H4 (cell line): ENCODE measurements around the gene ENOX1. TPM values are rescaled to one million over a fixed set of nuclear protein-coding genes. Genes with fewer than 3 reads are reported as not detected.

ENCODE experiments used
- DNase-seq: peaks from one replicate; pipeline ENCODE4 v3.0.0-alpha.2; 2015; ENCODE audit warnings: low spot score
- total RNA-seq: library from RNA; depleted of rRNA; stranded (reverse); fragments of >200 nt; shearing (Covaris generic); gene quantifications from 2 replicates; pipeline ENCODE4 v1.2.3, GENCODE V29; 2014

The ENOX1 gene
- total RNA-seq, 1 experiment from 2014 or later: 0.64 TPM

DNA sequence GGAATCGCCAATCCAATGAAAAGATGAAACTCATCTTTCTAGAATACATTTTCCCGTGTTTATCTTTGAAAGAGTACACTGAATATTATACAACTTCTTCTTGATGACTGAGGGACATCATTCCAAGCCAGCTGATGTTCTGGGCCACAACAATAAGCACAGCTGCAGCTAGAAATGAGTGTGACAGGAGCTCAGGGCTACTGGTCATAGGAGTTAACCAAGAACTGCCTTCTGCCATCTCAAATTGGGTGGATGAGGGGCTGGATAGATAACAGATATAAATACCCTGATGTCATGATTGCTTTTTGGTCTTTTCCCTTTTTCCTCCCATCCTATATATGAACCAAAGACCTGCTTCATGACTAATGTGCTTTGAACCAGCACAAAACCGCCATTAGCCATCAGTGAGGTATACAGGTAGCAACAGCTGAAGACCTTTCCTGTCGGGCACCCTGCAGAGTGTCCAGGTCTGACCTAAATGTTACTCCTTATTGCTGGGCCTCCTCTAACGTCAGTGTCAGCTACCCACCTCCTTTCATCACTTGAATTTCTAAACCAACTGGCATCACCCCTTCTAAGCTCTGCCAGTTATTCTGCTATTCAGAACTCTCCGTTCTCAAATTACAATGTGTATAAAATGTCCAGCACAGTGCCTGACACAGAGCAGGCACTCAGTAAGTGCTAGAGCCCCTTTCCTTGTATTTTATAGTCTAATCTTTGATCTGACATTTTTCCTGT lies 178.2 kb downstream of the ENOX1 start:
- DNase-seq: no peak

DNA sequence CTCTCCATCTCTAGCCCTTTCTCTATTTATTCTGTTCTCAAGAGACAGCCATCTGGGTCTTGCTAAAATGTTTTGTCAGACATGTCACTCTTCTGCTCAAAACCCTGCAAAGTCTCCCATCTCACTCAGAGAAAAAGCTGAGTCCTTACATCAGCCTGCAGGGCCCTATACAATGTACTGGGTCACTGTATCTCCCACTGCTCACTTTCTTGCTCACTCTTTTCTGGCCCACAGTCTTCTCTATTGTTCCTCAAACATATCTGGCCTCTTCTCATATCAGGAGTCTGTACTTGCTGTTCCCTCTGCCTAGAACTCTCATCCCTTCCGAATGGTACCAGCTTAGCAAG lies 189.2 kb downstream of the ENOX1 start:
- no peak for DNase-seq

DNA sequence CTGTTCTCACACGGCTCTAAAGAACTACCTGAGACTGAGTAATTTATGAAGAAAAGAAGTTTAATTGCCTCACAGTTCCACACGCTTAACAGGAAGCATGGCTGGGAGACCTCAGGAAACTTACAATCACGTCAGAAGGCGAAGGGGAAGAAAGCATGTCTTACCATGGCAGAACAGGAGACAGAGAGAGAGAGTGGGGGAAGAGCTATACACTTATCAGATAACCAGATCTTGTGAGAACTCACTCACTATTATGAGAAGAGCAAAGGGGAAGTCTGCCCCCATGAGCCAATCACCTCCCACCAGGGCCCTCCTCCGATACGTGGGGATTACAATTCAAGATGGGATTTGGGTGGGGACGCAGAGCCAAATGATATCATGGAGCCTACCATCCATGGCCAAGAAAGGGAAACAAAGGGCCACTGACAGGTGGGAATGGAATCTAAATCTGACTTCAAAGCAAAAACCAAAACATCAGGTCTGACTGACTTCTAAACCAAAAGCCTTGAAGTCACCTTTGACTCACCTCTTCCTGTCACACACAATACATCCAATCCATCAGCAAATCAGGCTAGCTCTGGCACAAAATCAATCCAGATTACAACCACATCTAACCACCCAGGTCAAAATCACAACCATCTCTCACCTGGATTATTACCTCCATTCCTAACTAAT lies 189.7 kb downstream of the ENOX1 start:
- DNase-seq: no peak

DNA sequence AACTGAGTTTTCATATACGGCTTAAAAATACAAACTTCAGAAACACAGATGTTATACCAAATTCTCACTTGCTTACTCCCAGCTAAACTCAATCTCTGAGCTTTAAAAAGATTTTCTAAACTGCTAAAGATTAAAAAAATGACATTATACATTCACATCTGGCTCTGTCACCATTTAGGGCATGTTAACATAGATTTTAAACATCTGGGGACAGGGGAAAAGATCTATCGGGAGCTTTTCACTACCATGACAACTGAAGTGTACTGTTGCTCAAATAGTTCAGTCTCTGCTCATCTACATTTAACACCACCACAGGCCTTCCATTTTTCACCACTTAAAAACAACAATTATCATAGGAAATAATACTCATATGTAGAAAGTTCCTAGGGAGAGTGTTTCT lies 190.8 kb downstream of the ENOX1 start:
- DNase-seq: no peak

DNA sequence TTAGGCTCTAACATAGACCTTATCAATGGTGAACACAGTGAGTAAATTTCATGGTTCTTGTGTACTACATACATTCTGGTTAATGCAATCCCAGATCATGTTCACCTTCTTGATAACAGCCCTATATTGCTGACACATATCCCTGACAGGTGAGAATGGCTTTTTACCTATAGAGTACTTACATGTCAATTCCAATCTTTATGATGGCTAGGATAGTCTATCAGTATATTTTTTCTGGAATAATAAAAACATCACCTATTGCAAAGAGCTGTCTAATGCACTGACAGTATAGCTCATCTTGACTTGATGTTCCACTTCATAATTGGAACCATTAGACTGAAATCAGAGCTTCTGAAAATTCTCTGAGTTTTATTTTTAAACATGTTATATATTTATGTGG lies 199.4 kb downstream of the ENOX1 start:
- no peak for DNase-seq

DNA sequence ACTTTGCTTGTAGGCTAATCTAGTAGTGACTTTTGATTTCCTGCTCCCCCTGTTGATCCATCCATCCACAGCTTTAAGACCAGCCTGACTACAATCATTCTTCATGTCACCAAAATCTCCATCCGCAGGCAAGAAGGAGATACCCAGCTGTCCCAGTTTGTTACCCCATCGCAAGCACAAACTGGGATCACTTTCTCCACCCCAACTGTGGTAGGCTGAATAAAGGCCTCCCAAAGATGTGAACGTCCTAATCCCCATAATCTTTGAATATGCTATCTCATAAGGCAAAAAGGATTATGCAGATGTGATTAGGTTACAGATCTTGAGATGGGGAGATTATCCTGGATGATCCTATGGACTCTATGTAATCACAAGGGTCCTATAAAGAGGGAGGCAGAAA lies 202.0 kb downstream of the ENOX1 start:
- DNase-seq: no peak

DNA sequence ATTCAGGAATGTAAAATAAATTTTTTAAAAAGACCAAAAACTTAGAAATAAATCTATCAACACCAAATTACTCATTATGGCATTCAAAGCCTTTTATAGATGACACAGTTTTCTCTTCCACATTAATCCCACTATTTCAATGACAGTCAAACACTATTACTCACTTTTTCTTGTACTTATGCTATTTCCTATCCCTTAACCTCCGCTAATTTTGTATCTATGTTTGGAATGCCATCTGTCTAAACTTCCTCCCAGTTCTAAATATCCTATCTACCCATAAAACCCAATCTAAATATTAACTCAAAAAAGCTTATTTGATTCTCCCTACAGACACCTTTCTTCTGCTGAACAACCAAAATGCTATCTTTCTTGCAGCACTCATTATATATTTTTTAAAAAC lies 203.5 kb downstream of the ENOX1 start:
- no peak for DNase-seq

DNA sequence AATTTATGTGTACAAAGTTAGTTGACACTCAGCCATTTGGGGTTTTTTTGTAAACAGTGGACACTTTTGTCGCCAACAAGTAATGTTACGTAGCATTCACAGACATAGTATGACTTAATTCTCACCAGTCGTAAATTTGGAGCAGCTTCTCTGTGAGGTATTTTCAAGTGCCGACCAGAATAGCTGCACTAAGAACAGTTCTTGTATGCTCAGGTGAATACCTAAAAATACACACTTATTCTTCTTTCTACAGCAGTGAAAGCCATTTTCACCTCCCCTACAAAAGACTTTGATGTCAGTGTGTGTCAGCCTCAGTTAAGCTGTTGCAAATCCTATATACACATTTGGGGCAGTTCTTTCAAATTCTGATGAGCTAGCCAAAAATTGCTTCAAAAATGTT lies 206.5 kb downstream of the ENOX1 start:
- DNase-seq: no peak

DNA sequence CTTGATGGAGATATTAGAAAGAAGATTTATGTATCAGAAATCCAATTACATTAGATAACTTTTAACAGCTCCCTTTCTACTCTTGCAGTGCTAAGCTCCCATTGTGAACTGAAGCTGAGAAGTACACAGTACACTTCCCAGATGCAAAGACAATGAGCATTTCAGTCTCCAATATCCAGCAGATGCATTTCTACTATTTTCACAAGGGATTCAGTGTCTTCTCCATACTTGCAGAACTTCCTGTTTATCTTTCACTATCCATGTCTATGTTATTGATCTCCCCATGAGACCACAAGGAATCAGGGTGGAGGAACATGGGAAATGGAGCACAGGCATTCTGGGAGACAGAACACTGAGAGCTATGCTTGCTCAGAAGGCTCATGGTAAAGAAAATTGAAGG lies 207.5 kb downstream of the ENOX1 start:
- DNase-seq: no peak

DNA sequence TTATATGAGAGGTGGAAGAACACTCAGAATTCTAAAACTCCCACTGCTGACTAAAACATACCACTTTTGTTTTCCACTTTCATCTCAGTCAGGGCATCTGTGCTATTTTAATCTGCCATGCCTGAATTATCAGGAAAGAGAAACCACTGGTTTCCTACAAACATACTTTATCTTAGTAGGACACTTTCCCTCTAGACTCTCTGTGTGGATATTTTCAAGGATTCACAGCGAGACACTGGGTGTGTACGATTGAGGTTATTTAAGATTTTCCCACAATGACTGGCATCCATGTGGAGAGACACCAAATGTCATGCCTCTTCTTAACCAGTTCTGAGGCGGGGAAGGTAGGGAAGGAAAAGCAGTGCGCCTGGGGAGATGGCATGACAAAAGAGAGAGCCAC lies 212.2 kb downstream of the ENOX1 start:
- DNase-seq: no peak

DNA sequence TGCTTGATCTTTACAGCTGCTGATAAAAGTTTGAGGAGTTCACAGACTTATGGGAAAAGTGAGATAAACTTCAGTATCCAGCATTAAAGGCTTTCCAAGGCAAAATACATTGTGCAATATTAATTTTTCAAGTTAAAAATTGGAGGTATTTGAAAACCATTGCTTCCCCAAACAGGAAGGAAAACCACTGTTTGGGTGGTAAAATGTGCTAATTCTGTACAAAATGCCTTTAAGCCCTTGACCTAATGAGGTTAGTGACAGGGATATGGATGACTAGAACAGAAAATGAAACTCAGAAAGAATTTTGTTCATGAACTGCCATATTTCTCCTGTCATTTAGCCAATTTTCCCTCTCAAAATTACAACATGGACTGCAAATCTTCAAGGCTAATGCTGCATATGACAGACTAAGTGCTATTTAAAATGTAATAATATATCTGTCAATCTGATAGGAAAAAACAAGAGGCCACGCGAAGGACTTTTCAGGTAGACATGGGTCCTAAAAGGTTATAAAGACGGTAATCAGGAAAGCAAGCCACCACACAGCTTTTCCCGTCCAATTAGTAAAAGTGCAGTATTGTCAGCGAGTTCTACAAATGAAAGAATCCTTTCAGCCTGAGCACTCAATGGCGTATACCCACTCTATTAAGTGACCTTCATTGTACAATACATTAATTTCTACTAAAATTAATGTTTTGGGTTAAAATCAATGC lies 212.8 kb downstream of the ENOX1 start:
- DNase-seq: no peak

DNA sequence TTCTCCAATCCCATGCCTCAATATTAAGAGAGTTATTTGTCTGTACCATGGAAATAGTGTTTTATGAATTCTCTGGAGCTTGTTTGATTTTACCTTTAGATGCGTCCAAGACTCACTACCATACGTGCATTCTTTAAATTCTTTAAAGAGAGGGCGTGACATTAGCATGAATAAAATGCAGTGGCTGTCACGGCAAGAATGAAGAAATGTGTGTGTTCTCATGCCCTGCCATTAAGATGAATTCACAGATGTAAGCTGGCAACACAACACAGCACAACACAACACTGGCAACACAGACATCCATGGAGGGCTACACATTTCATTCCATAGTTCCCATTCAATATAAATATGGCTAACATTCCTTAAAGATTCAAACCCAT lies 213.4 kb downstream of the ENOX1 start:
- peak; percentile 6 for DNase-seq

DNA sequence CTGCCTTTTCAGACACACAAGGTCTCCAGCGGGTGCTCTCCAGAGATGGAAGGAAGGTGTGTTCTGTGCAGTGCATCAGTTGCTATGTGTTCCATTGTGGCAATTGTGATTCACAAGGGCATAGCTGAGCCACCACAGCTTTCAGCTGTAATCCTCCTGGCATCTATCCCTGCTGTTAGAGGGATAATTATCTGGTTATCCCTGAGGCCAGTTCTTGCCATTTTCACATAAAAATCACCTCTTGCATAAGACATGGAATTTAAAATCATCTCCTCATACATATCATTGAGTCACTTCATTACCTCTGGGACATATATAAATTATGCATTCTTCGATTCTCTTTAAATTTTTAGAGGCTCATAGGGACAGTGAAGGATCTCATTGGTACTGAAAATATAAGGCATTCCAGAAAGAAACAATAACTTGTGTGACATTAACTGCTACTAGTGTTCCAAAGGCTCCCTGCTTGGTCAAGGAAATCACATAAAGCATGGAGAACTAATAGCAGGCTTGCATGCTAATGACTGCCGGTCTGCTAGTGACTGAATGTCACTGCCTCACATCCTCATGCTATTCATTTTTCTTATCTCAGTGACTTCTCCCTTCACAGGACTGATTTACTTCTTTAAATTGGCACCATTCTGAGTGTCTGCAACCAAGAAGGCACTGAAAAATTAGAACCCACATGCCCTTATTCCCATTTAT lies 214.0 kb downstream of the ENOX1 start:
- DNase-seq: peak; percentile 58

DNA sequence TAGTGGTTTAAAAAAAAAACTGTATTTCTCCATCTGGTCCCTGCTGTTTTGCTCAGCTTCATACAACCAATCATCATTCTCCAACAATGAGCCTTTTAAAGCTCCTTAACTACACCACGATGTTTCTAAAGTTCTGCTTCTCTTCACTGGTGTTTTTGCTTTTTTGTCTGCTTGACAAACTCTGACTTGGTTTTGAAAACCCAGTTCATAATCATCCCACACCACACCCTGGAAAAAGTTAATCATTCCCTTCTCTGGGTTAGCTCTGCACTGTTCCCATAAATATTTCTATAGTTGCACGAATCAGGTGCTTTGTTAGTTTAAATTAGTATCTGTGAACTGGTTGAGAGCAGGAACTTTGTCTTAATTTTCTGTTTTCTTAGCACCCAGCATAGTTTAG lies 217.1 kb downstream of the ENOX1 start:
- no peak for DNase-seq

DNA sequence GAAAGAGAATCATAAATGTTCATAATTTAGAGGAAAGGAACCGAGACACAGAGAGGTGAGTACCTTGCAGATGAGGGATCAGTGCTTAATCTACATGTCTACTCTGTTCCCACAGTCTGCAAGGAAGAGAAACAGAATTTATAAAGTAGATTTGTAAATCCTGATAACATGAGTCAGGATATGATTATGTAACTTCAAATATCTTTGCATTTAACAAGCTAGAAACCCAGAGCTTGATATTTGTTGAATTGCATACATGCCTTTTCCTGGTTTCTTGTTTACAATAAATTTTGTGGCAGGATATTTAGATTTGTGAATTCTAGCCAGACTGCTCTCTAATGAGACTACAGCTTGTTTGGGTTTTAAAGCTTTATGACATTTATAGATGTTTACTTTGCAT lies 219.2 kb downstream of the ENOX1 start:
- peak; percentile 15 for DNase-seq

DNA sequence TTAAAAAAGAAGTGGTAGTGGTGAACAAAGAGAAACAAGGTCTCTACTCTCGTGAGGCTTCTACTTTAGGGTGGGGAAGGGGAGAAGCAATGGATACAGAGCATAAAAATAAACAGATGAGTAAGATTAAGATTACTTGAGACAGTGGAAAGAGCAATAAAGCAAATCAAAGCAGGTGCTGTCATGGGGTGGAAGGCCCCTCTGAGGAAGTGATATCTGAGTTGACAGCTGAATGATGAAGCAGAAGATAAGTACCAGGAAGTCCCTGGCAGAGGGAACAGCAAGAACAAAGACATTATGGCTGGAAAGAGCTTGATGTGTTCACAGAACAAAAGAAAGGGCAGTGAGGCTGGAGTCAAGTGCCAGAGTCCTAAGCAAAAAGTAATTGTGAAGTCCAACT lies 221.8 kb downstream of the ENOX1 start:
- DNase-seq: no peak

DNA sequence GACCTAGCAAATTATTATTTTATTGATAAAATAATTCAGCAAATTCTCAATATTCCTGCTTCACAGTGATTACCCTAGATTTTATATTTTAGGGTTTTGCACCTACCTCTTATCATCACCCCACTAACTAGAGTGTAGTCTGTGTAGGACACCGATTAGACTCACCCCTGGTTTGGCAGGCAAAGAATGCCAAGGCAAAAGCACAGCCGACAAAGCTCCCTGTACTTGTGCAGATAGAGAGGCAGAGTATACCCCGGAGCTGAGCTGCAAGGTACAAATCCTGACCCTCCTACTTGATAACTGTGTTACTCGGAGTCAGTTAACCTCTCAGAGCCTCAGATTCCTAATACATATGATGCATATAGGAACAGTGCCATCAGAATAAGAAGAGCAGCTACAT lies 225.7 kb downstream of the ENOX1 start:
- DNase-seq: no peak

DNA sequence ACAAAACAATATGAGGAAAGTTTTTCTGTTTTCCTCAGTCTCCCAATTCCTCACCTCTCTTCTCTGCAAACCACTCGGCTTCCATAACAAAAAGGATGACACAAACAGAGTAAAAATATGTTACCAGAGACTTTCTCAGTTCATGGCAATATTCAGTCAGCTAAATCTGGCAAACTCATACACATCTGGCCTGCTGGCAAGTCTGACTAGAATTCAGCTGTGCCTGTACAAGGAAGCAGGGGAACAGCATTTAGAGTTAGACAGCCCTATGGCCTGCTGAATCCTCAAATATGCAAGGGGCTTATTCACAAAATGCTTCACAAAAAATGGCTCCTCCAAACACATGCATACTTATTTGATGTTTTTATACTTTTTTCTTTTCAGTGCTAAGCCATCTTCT lies 227.8 kb downstream of the ENOX1 start:
- no peak for DNase-seq

DNA sequence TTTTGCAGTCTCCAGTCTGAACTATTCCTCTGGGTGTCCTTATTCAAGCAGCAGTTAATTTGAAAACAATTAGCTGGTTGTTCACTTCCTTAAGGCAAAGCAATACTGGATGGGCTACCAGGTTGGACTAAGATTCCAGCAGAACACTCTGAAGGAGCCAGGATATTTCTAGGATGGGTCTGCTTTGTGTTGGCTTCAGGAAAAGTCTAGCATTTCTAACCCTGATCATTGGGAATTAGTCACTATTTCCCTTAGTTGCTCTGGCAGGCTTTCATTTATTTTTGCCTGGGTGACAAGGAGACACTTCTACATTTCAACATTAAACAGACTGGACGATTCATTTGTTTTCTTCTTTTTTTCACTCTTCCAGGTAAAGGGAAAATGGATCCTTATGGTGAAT lies 228.4 kb downstream of the ENOX1 start:
- no peak for DNase-seq

DNA sequence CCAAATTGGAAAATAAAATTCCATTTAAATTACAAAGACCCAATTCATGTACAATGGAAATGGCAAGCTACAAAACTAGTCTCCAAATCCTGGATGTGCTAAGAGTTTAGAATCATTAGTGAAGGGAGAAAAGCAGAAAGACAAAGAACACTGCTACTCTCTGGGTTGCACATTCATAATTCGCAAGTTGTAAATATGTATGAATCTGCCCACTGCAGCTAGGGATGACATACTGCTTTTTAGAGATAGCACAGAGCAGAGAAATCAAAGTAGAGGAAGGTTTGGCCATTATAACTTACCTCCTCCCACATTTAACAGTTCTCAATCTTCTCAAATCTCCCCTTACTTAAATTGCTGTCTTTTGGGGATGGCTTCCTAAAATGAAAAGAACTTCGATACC lies 231.1 kb downstream of the ENOX1 start:
- DNase-seq: no peak

DNA sequence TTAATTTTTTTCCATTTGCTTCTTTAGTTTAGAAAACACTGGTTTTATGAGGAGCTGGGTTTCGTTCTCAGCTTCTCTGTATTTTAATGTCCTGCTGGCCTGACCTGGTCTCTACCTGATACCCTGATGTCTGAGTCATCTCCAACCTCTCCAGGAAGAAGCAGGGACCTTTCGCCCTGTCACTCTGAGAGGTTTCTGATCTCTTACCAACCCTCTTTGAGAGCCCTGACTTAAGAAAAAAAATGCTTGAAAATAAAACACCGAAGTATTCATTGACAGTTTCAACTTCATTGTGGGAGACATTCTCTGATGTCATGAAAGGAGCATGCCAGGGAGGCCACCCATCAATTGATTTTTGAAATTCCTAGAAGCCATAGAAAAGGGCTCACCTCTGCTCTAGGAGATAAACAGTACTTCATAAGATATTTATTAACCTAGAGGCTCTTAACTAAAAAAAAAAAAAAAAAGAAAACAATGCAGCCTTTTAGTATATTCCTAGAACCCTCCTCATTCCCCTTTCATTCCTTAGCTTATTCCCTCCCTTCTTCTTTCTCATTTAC lies 234.8 kb downstream of the ENOX1 start:
- no peak for DNase-seq

DNA sequence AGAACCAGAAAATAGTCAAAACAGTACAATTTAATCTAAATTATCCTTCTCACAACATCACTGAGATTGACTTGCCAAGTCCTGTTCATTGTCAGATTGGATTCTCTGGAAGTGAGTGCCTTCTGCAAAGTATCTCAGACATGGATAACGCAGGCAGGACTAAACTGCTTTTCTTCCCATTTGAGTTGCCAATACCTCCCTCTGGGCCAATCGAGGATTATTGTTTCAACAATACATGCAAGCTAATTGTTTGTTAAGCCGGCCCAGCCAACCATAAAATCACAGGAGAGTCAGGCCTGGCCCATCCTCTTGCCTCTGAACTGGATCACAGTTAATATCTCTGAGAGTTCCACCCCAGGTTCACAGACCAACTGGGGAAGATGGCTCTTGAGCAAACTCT lies 240.0 kb downstream of the ENOX1 start:
- DNase-seq: no peak
